PC-3 (cell line): ENCODE data around the gene SLC25A17. TPM values are rescaled to one million over a fixed set of nuclear protein-coding genes. Genes with fewer than 3 reads are reported as not detected.

ENCODE experiments used
- microRNA-seq: library from miRNA; unstranded; fragments of <30 nt; microRNA quantifications from one replicate; pipeline ENCODE4 v1.1.0, GENCODE V29; 2020; ENCODE audit not compliant: unreplicated experiment
- total RNA-seq: library from RNA; depleted of rRNA; stranded (reverse); fragments of >200 nt; gene quantifications from 2 replicates; pipeline ENCODE4 v1.2.3, GENCODE V29; 2014; rRNA removed

The SLC25A17 gene
- total RNA-seq, 1 experiment from 2014 or later, result 18.3 TPM

Small RNA genes lying within 50 kb of the gene (microRNA-seq; reads per million reads assigned to microRNA genes)
- gene MIR4766, result not detected

Other genes starting within 250 kb of the SLC25A17 start
- 28.0 and 32.6 TPM in 2 replicates for gene MRTFA, start 182.6 kb downstream of the SLC25A17 start, total RNA-seq
- not detected in 2 replicates for gene MCHR1, start 139.9 kb downstream of the SLC25A17 start, total RNA-seq
- gene ST13, start 37.3 kb upstream of the SLC25A17 start, total RNA-seq, result 136 and 143 TPM in 2 replicates
- gene XPNPEP3, start 37.8 kb upstream of the SLC25A17 start, total RNA-seq, result 7.9 and 8.5 TPM in 2 replicates
- not detected in 2 replicates for gene DNAJB7, start 42.8 kb upstream of the SLC25A17 start, total RNA-seq
- 55.0 TPM in 2 replicates for gene RBX1, start 132.0 kb upstream of the SLC25A17 start, total RNA-seq